Smooth muscle cell (in vitro differentiated cells): Measurements from ENCODE around the gene OR51F2. TPM values are rescaled to one million over a fixed set of nuclear protein-coding genes. Genes with fewer than 3 reads are reported as not detected.

Experiments
- DNase-seq: peaks from one replicate; lab custom pipeline; 2025; ENCODE audit not compliant: unreplicated experiment; lab: John Stamatoyannopoulos, UW
- H2AFZ ChIP-seq: fragments of 200-600 bp; sonication (generic); 2 replicates; pipeline ENCODE4 v1.6.0; 2016; ENCODE audit warnings: antibody characterized with exemption, low read depth, mild to moderate bottlenecking
- H3F3A ChIP-seq: fragments of 200-600 bp; sonication (generic); 2 replicates; pipeline ENCODE4 v1.6.0; 2017; ENCODE audit warnings: antibody characterized with exemption, low read depth
- H3K27ac ChIP-seq: fragments of 200-600 bp; sonication (generic); 2 replicates; pipeline ENCODE4 v1.5.1; 2016; ENCODE audit warnings: low read depth, mild to moderate bottlenecking
- H3K27me3 ChIP-seq: fragments of 200-600 bp; sonication (generic); 2 replicates; pipeline ENCODE4 v1.6.1; 2016; ENCODE audit warnings: low read depth, mild to moderate bottlenecking
- H3K36me3 ChIP-seq: fragments of 200-600 bp; sonication (generic); 2 replicates; pipeline ENCODE4 v1.5.1; 2016; ENCODE audit warnings: low read depth
- H3K4me1 ChIP-seq: fragments of 200-600 bp; sonication (generic); 2 replicates; pipeline ENCODE4 v1.5.1; 2016; ENCODE audit warnings: low read depth
- H3K4me2 ChIP-seq: fragments of 200-600 bp; sonication (generic); 2 replicates; pipeline ENCODE4 v1.6.0; 2016; ENCODE audit warnings: mild to moderate bottlenecking
- H3K4me3 ChIP-seq: fragments of 200-600 bp; sonication (generic); 2 replicates; pipeline ENCODE4 v1.5.1; 2016; ENCODE audit warnings: mild to moderate bottlenecking
- H3K79me2 ChIP-seq: fragments of 200-600 bp; sonication (generic); 2 replicates; pipeline ENCODE4 v1.6.0; 2016; ENCODE audit warnings: low read depth, mild to moderate bottlenecking
- H3K9ac ChIP-seq: fragments of 200-600 bp; sonication (generic); 2 replicates; pipeline ENCODE4 v1.6.0; 2016; ENCODE audit warnings: low read depth
- H3K9me3 ChIP-seq: fragments of 200-600 bp; sonication (generic); replicated peaks from 2 replicates; pipeline ENCODE4 v1.5.1; 2016; ENCODE audit warnings: low read depth
- H4K20me1 ChIP-seq: fragments of 200-600 bp; sonication (generic); 2 replicates; pipeline ENCODE4 v1.6.0; 2016; ENCODE audit warnings: low read depth
- CTCF ChIP-seq: fragments of 200-600 bp; sonication (generic); IDR thresholded peaks from 2 replicates; pipeline ENCODE4 v1.5.1; 2017; ENCODE audit warnings: borderline replicate concordance, mild to moderate bottlenecking, antibody characterized with exemption; ENCODE audit not compliant: insufficient read depth, poor library complexity, severe bottlenecking
- WGBS: methylation state at CpG from one replicate; pipeline ENCODE4 v1.1.7; 2016; ENCODE audit warnings: low lambda C conversion rate; 5-methylcytosine and 5-hydroxymethylcytosine counted together
- polyA plus RNA-seq: library from polyadenylated mRNA; unstranded; fragments of >200 nt; fragmentation: Nextera tagmentation; extraction: Ambion mirVana; gene quantifications from 2 replicates; pipeline ENCODE4 v1.2.1, GENCODE V29; 2016
- total RNA-seq: library from RNA; depleted of rRNA; stranded (reverse); fragments of >200 nt; gene quantifications from 2 replicates; pipeline ENCODE4 v1.2.3, GENCODE V29; 2014

The OR51F2 gene
- total and polyA plus RNA-seq, 2 experiments from 2014 or later, result not detected

DNA sequence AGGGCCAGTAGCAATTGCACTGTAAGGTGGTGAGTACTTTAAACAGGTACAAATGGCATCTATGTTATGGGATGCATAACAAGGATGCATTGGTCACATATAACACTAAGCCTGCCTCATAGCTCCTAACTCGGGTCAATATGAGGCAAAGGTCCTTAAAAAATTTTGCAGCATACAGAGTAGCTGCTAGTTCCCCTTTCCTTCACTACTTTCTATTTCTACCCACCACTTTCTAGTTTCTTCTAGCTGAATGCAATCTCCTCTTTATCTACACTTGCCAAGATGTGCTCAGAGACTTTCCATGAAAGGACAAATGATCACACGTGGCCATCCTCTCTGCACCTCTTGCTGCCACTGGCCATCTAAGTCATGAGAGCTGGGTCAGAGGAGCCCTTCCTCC is 9.8 kb downstream of the OR51F2 start:
- no peaks in the 10 kb centered on the region for H3K36me3 ChIP-seq
- no peaks in the 10 kb centered on the region for H3F3A ChIP-seq
- H3K4me3 ChIP-seq, result no peak overlapping the region
- no peak overlapping the region for H3K4me2 ChIP-seq
- DNase-seq, result no peak
- no peak overlapping the region for H3K9ac ChIP-seq
- no peaks in the 10 kb centered on the region for H3K27me3 ChIP-seq
- H3K4me1 ChIP-seq, result no peaks in the 10 kb centered on the region
- H3K27ac ChIP-seq, result no peak overlapping the region
- 83% methylated on average over 2 of the region's 2 CpGs for WGBS
- no peaks in the 10 kb centered on the region for H4K20me1 ChIP-seq
- H2AFZ ChIP-seq, result no peak overlapping the region
- TF ChIP-seq CTCF, result no peak
- no peaks in the 10 kb centered on the region for H3K79me2 ChIP-seq
- no peaks in the 10 kb centered on the region for H3K9me3 ChIP-seq

- no peak for TF ChIP-seq CTCF
- Histone ChIP-seq H3K4me2 (no peak overlapping the region), H3K36me3 (no peaks in the 10 kb centered on the region), H4K20me1 (no peaks in the 10 kb centered on the region), H2AFZ (no peak overlapping the region), H3K27ac (no peak overlapping the region), H3K79me2 (no peaks in the 10 kb centered on the region), H3K27me3 (no peaks in the 10 kb centered on the region), H3K4me1 (no peaks in the 10 kb centered on the region), H3F3A (no peaks in the 10 kb centered on the region), H3K9me3 (no peaks in the 10 kb centered on the region), H3K9ac (no peak overlapping the region), H3K4me3 (no peak overlapping the region)
- no peak for DNase-seq
- 91% methylated on average over 2 of the region's 2 CpGs for WGBS
These were observed 18.9 kb downstream of the OR51F2 start for GRCh38 chr11:4839851-4840549.

- DNase-seq, result no peak
- Histone ChIP-seq H3K4me1 (no peaks in the 10 kb centered on the region), H3K27ac (no peak within 1 kb of the TSS), H3F3A (no peaks in the 10 kb centered on the region), H4K20me1 (no peaks in the 10 kb centered on the region), H3K4me3 (no peak within 1 kb of the TSS), H3K36me3 (no peaks in the 10 kb centered on the region), H3K4me2 (no peak within 1 kb of the TSS), H3K27me3 (peaks cover 10% of the 10 kb centered on the region), H3K9me3 (no peaks in the 10 kb centered on the region), H3K9ac (no peak within 1 kb of the TSS), H3K79me2 (no peaks in the 10 kb centered on the region), H2AFZ (no peak within 1 kb of the TSS)
- WGBS, result 79% methylated on average over 9 of the region's 9 CpGs
- TF ChIP-seq CTCF, result no peak
These were observed 27.9 kb downstream of the OR51F2 start, which contains the start of gene OR51S1 for GRCh38 chr11:4848908-4849532. Gene OR51S1, minus strand, starts transcription at chr11:4849208. Its CDS starts 0 bp downstream, at chr11:4849208.
